Measurements from ENCODE around the gene YIPF2.
A peak's percentile ranks its signal among the peaks of the same experiment; 100 is the strongest.
"Not testable (repeated sequence)": the region's sequence is repeated elsewhere in the genome, so short reads cannot be mapped to it uniquely, and the experiment has no call there.

Gene YIPF2

GRCh38 chr19:10877608-10878007, 50.8 kb downstream of the YIPF2 start:
- Histone ChIP-seq H3K27ac (ENCODE audit: insufficient read depth in 1 of 2, low read depth in 1 of 2, low read length in 2 of 2, poor library complexity in 1 of 2, severe bottlenecking in 2 of 2) (peak overlapping the region in 1 of 2 experiments; percentile 43), H3K4me1 (ENCODE audit: control extremely low read depth in 1 of 4, control insufficient read depth in 4 of 4, insufficient read depth in 4 of 4, low read length in 3 of 4) (peaks cover 0 to 17% (median 10%) of the 10 kb centered on the region in 4 experiments), H3K36me3 (ENCODE audit: control insufficient read depth in 4 of 4, insufficient read depth in 4 of 4, low read length in 3 of 4) (peaks cover 0 to 12% (median 3%) of the 10 kb centered on the region in 4 experiments)
- H3K27me3 ChIP-seq (replicated peaks in 2 of 5; ENCODE audit: control insufficient read depth in 4 of 5, insufficient read depth in 5 of 5, low read length in 4 of 5); DNase-seq; H3K9me3 ChIP-seq (ENCODE audit: control extremely low read depth in 1 of 5, control insufficient read depth in 4 of 5, insufficient read depth in 2 of 5, low read depth in 1 of 5, low read length in 4 of 5); POLR2A ChIA-PET; H3K4me3 ChIP-seq (ENCODE audit: control insufficient read depth in 1 of 7, extremely low read depth in 1 of 7, insufficient read depth in 4 of 7, low read depth in 2 of 7, low read length in 6 of 7): not testable (repeated sequence)
- 100% methylated on average over 6 of the region's 9 CpGs for WGBS (ENCODE audit: insufficient coverage)
- CTCF ChIA-PET, result interaction anchor here (0.7 to 1.5 kb wide), 4 partner anchors 8 to 41 kb away, joined by 3 to 4 read pairs (median 3); no protein-coding TSS in a partner anchor

GRCh38 chr19:10876459-10877240, 51.8 kb downstream of the YIPF2 start:
- ChIA-PET POLR2A (no interaction called here), CTCF (interaction anchor here (0.8 to 1.5 kb wide), 3 partner anchors 9 to 165 kb away, joined by 3 read pairs; no protein-coding TSS in a partner anchor)
- H3K4me3 ChIP-seq (ENCODE audit: control insufficient read depth in 1 of 7, extremely low read depth in 1 of 7, insufficient read depth in 4 of 7, low read depth in 2 of 7, low read length in 6 of 7), result no peak overlapping the region
- no peaks in the 10 kb centered on the region for H3K27me3 ChIP-seq (replicated peaks in 2 of 5; ENCODE audit: control insufficient read depth in 4 of 5, insufficient read depth in 5 of 5, low read length in 4 of 5)
- no peak overlapping the region for H3K27ac ChIP-seq (ENCODE audit: insufficient read depth in 1 of 2, low read depth in 1 of 2, low read length in 2 of 2, poor library complexity in 1 of 2, severe bottlenecking in 2 of 2)
- peaks cover 0 to 23% (median 13%) of the 10 kb centered on the region in 4 experiments for H3K4me1 ChIP-seq (ENCODE audit: control extremely low read depth in 1 of 4, control insufficient read depth in 4 of 4, insufficient read depth in 4 of 4, low read length in 3 of 4)
- DNase-seq, result no peak
- WGBS (ENCODE audit: insufficient coverage), result 77% methylated on average over 9 of the region's 10 CpGs
- H3K9me3 ChIP-seq (ENCODE audit: control extremely low read depth in 1 of 5, control insufficient read depth in 4 of 5, insufficient read depth in 2 of 5, low read depth in 1 of 5, low read length in 4 of 5), result no peaks in the 10 kb centered on the region
- peaks cover 0 to 9% (median 2%) of the 10 kb centered on the region in 4 experiments for H3K36me3 ChIP-seq (ENCODE audit: control insufficient read depth in 4 of 4, insufficient read depth in 4 of 4, low read length in 3 of 4)

GRCh38 chr19:10874024-10874423, 54.4 kb downstream of the YIPF2 start:
- CTCF ChIA-PET, result interaction anchor here (1.5 kb wide), 1 partner anchor 12 kb away, joined by 5 read pairs; no protein-coding TSS in a partner anchor

GRCh38 chr19:10872546-10873107, 55.8 kb downstream of the YIPF2 start:
- 30% methylated on average over 6 of the region's 16 CpGs for WGBS (ENCODE audit: insufficient coverage)
- Histone ChIP-seq H3K9me3 (ENCODE audit: control extremely low read depth in 1 of 5, control insufficient read depth in 4 of 5, insufficient read depth in 2 of 5, low read depth in 1 of 5, low read length in 4 of 5) (no peaks in the 10 kb centered on the region), H3K27ac (ENCODE audit: insufficient read depth in 1 of 2, low read depth in 1 of 2, low read length in 2 of 2, poor library complexity in 1 of 2, severe bottlenecking in 2 of 2) (no peak overlapping the region), H3K4me3 (ENCODE audit: control insufficient read depth in 1 of 7, extremely low read depth in 1 of 7, insufficient read depth in 4 of 7, low read depth in 2 of 7, low read length in 6 of 7) (peak overlapping the region; percentile 35 to 89 (median 74)), H3K27me3 (replicated peaks in 2 of 5; ENCODE audit: control insufficient read depth in 4 of 5, insufficient read depth in 5 of 5, low read length in 4 of 5) (no peaks in the 10 kb centered on the region), H3K36me3 (ENCODE audit: control insufficient read depth in 4 of 4, insufficient read depth in 4 of 4, low read length in 3 of 4) (peaks cover 0 to 6% (median 0%) of the 10 kb centered on the region in 4 experiments), H3K4me1 (ENCODE audit: control extremely low read depth in 1 of 4, control insufficient read depth in 4 of 4, insufficient read depth in 4 of 4, low read length in 3 of 4) (peaks cover 0 to 24% (median 16%) of the 10 kb centered on the region in 4 experiments)
- DNase-seq, result no peak
- ChIA-PET POLR2A (interaction anchor here (0.5 kb wide), 1 partner anchor 100 kb away, joined by 3 read pairs; no protein-coding TSS in a partner anchor), CTCF (interaction anchor here (0.6 to 2.9 kb wide), 10 partner anchors 8 to 69 kb away, joined by 3 to 11 read pairs (median 3); no protein-coding TSS in a partner anchor)

More at GRCh38 chr19:10874024-10874423, 54.4 kb downstream of the YIPF2 start:
- no peak overlapping the region for H3K4me3 ChIP-seq (ENCODE audit: control insufficient read depth in 1 of 7, extremely low read depth in 1 of 7, insufficient read depth in 4 of 7, low read depth in 2 of 7, low read length in 6 of 7)
- no CpG with 5 or more reads among the region's 1 CpG for WGBS (ENCODE audit: insufficient coverage)
- no peaks in the 10 kb centered on the region for H3K27me3 ChIP-seq (replicated peaks in 2 of 5; ENCODE audit: control insufficient read depth in 4 of 5, insufficient read depth in 5 of 5, low read length in 4 of 5)
- H3K27ac ChIP-seq (ENCODE audit: insufficient read depth in 1 of 2, low read depth in 1 of 2, low read length in 2 of 2, poor library complexity in 1 of 2, severe bottlenecking in 2 of 2), result no peak overlapping the region
- no peak for DNase-seq
- POLR2A ChIA-PET, result interaction anchor here (0.6 kb wide), 1 partner anchor 70 kb away, joined by 4 read pairs; no protein-coding TSS in a partner anchor
- peaks cover 0 to 24% (median 16%) of the 10 kb centered on the region in 4 experiments for H3K4me1 ChIP-seq (ENCODE audit: control extremely low read depth in 1 of 4, control insufficient read depth in 4 of 4, insufficient read depth in 4 of 4, low read length in 3 of 4)
- H3K36me3 ChIP-seq (ENCODE audit: control insufficient read depth in 4 of 4, insufficient read depth in 4 of 4, low read length in 3 of 4), result peaks cover 0 to 6% (median 0%) of the 10 kb centered on the region in 4 experiments
- no peaks in the 10 kb centered on the region for H3K9me3 ChIP-seq (ENCODE audit: control extremely low read depth in 1 of 5, control insufficient read depth in 4 of 5, insufficient read depth in 2 of 5, low read depth in 1 of 5, low read length in 4 of 5)

All from common myeloid progenitor, CD34-positive (primary cell).